ENCODE measurements around the gene CCDC86. TPM values are rescaled to one million over a fixed set of nuclear protein-coding genes. Genes with fewer than 3 reads are reported as not detected.

Gene CCDC86, protein sequence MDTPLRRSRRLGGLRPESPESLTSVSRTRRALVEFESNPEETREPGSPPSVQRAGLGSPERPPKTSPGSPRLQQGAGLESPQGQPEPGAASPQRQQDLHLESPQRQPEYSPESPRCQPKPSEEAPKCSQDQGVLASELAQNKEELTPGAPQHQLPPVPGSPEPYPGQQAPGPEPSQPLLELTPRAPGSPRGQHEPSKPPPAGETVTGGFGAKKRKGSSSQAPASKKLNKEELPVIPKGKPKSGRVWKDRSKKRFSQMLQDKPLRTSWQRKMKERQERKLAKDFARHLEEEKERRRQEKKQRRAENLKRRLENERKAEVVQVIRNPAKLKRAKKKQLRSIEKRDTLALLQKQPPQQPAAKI
- 17.8 and 24.9 TPM in 2 replicates for total RNA-seq

DNA sequence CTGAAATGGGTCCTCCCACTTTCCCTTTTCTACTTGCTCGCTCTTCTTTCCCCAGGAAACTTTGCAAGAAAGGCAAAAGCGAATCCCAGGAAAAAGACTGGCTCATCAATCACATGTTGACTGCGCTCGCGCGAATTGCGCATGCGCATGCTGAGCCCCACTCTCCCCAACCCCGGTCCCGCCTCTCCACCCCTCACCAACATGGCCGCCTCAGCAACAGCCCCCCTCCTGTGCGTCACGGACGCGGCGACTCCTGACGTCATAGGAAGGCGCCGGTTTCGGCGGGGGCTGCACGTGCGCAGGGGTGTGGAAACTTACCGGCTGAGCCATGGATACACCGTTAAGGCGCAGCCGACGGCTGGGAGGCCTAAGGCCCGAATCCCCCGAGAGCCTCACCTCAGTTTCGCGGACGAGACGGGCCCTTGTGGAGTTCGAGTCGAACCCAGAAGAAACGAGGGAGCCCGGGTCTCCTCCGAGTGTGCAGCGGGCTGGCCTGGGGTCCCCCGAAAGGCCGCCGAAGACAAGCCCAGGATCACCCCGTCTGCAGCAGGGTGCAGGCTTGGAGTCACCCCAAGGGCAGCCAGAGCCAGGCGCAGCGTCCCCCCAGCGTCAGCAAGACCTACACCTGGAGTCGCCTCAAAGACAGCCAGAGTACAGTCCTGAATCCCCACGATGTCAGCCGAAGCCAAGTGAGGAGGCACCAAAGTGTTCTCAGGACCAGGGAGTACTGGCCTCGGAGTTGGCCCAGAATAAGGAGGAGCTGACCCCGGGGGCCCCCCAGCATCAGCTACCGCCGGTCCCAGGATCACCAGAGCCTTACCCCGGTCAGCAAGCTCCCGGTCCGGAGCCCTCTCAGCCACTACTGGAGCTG, at the start of gene CCDC86:
CCDC86 (plus strand) TSS at position 317 of the 871 bp plus-strand sequence; CDS start at position 329, 12 bp downstream.

DNA sequence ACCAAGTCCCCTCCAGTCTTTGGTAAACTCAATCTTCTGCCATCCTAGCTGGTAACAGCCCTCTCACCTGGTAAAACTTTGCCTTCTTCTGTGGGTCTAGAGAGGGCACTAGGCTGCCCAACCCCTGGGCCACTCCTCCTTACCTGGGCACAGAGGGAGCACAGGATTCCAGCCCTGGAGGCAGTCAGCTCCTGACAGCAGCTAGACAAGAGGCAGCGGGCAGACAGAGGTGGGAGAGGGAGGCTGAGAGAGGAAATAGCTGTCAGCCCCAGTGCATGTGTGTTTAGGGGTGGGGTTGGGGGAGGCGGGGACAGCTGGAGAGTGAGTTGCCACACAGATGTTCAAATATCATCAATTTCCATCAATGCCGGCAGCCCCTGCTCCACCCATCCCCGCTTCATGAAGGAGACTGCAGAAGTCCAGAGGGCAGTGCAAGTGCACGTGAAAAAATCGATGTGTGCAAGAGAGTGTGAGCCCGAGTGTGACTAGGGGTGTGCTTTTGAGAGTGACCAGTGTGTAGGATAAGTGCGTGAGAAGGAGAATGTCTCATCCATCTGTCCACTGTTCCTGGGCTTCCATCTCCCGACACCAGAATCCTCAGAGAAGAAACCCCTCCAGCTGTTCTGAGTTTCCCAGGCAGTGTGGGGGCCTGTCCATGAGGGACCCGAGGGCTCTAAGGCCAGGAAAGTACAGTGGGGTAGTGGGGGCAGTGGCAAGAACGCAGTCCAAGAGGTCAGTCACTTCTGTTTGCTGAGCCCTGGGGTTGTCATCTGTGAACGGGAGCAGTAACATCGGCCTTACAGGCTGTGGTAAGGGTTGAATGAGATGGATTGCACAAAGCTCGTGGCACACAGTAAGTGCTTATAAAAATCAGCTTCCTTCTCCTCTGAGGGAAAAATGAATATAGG, 14.1 kb downstream of the CCDC86 start, which contains the start of gene PTGDR2:
PTGDR2 (minus strand) TSS at position 225 of the 908 bp plus-strand sequence. CDS start 2,228 bp downstream, outside the sequence.

DNA sequence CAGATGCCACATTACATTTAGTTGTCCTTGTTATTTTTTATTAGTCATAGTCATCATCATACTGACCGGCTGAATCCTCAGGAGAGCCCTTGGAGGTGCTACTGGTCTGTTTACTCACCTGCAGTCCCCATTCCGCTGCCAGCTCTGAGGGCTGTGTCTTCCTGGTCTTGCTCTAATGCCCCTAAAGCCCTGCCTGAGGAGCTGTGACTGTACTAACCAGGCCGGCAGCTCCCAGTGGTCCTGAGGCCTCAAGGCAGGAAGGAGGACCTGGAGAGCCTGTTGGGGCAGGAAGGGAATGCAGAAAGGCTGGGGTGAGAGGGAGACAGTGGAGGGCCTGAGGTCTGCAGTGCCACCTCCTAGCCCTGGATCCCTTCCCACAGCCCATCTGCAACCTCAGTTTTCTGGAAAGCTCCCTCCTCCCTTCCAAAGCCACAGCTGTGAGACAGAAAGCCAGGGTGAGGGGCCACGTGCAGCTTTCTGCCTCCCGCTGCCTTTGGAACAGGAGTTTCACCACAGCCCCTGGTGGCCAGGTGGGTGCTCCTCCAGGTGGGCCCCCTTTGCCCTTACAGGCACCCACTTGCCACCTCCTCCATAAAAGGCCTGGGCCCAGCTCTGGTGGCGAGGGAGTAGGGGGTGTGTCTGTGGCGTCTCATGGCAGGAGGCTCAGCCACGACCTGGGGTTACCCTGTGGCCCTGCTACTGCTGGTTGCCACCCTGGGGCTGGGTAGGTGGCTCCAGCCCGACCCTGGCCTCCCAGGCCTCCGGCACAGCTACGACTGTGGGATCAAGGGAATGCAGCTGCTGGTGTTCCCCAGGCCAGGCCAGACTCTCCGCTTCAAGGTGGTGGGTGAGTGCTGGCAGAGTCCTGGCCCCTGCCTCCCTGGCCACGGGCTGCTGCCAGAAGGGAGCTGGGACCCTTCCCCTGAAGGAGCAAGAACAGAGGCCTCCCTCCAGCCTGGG, 25.3 kb downstream of the CCDC86 start, which contains the start of gene ZP1:
ZP1 (plus strand) TSS at position 632 of the 960 bp plus-strand sequence; CDS start at position 652, 20 bp downstream.

Other genes with a start within 250 kb of the CCDC86 start
- not detected in 2 replicates for gene MS4A8, start 142.5 kb upstream of the CCDC86 start, total RNA-seq
- not detected in 2 replicates for gene MS4A18, start 117.4 kb upstream of the CCDC86 start, total RNA-seq
- not detected in 2 replicates for gene MS4A15, start 85.2 kb upstream of the CCDC86 start, total RNA-seq
- gene MS4A10, start 56.8 kb upstream of the CCDC86 start, total RNA-seq = not detected in 2 replicates
- gene PTGDR2, start 13.8 kb downstream of the CCDC86 start, total RNA-seq = under 0.01 and 0.07 TPM in 2 replicates
- not detected in 2 replicates for gene ZP1, start 25.4 kb downstream of the CCDC86 start, total RNA-seq
- 38.3 and 76.7 TPM in 2 replicates for gene PRPF19, start 64.5 kb downstream of the CCDC86 start, total RNA-seq
- 6.5 and 29.0 TPM in 2 replicates for gene TMEM109, start 72.0 kb downstream of the CCDC86 start, total RNA-seq
- 22.6 and 144 TPM in 2 replicates for gene TMEM132A, start 82.3 kb downstream of the CCDC86 start, total RNA-seq
- under 0.01 and 0.85 TPM in 2 replicates for gene SLC15A3, start 110.1 kb downstream of the CCDC86 start, total RNA-seq
- gene CD6, start 129.6 kb downstream of the CCDC86 start, total RNA-seq = 0.07 TPM in 1 of 2 replicates, not detected in the other